ENCODE results near the gene SPOCK1.

GRCh38 chr5:137432376-137432775, 66.8 kb downstream of the SPOCK1 start:
- TF ChIP-seq GATA2 (IDR thresholded peaks at IDR 0.05; ENCODE audit: low read depth, low read length) = no peak
- TF ChIP-seq GATA3 (IDR thresholded peaks at IDR 0.05; ENCODE audit: low read depth, low read length) = no peak

Measured in SH-SY5Y (cell line).